ENCODE results near the gene CILP2.

- TF ChIP-seq CTCF (conservative IDR thresholded peaks at IDR 0.05 in 1 of 2, IDR thresholded peaks at IDR 0.05 in 1 of 2; ENCODE audit: low read depth in 1 of 2, low read length in 2 of 2) (no peak), EZH2 (IDR thresholded peaks at IDR 0.05; ENCODE audit: low read length, missing control alignments) (no peak)
Measured at GRCh38 chr19:19567391-19567790, 29.3 kb downstream of the CILP2 start.

Measured in fibroblast of lung (primary cell).